Measurements from ENCODE around the gene DCC.

- TF ChIP-seq CTCF (IDR thresholded peaks at IDR 0.05), result no peak
- no peak for TF ChIP-seq POLR2A (IDR thresholded peaks at IDR 0.05)
Observed at GRCh38 chr18:52682260-52682659, 342.3 kb downstream of the DCC start.

All from tibial nerve (tissue), 3 donors.